Measurements from ENCODE around the gene RGS3. TPM values are rescaled to one million over a fixed set of nuclear protein-coding genes. Genes with fewer than 3 reads are reported as not detected.

Gene RGS3
- total and polyA plus RNA-seq, 2 of the 13 experiments (the other 11 are each of a cell fraction or from before 2014, with no cell fraction given): 17.1 to 28.8 TPM

GRCh38 chr9:113519426-113520108, 56.0 kb downstream of the RGS3 start (continued):
- no peak for TF ChIP-seq ZNF704 (CRISPR knock-in tag; IDR thresholded peaks at IDR 0.05; ENCODE audit: borderline replicate concordance)
- TF ChIP-seq ZNF749 (CRISPR knock-in tag; IDR thresholded peaks at IDR 0.05; ENCODE audit: borderline replicate concordance): no peak
- TF ChIP-seq GRHL1 (CRISPR knock-in tag; conservative IDR thresholded peaks at IDR 0.05): no peak
- TF ChIP-seq ZNF24 (IDR thresholded peaks at IDR 0.05): no peak
- no peak for TF ChIP-seq RAD21 (CRISPR knock-in tag; IDR thresholded peaks at IDR 0.05)
- no peak for TF ChIP-seq ZNF550 (CRISPR knock-in tag; IDR thresholded peaks at IDR 0.05; ENCODE audit: borderline replicate concordance)
- TF ChIP-seq PAX8 (CRISPR knock-in tag; IDR thresholded peaks at IDR 0.05; ENCODE audit: borderline replicate concordance): no peak
- TF ChIP-seq SAP130 (CRISPR knock-in tag; IDR thresholded peaks at IDR 0.05; ENCODE audit: low read depth): peak; percentile 53
- no peak for TF ChIP-seq ZNF235 (CRISPR knock-in tag; IDR thresholded peaks at IDR 0.05; ENCODE audit: borderline replicate concordance)
- TF ChIP-seq TOE1 (CRISPR knock-in tag; IDR thresholded peaks at IDR 0.05): no peak
- no peak for TF ChIP-seq KDM5A (IDR thresholded peaks at IDR 0.05; ENCODE audit: borderline replicate concordance, low read length)
- no peak for TF ChIP-seq KDM4B (CRISPR knock-in tag; IDR thresholded peaks at IDR 0.05)
- TF ChIP-seq FOSL2 (CRISPR knock-in tag; IDR thresholded peaks at IDR 0.05): peak; percentile 77
- no peak for TF ChIP-seq TBP (CRISPR knock-in tag; IDR thresholded peaks at IDR 0.05)
- no peak for TF ChIP-seq ZNF512B (CRISPR knock-in tag; IDR thresholded peaks at IDR 0.05; ENCODE audit: borderline replicate concordance)
- no peak for TF ChIP-seq MED13 (CRISPR knock-in tag; IDR thresholded peaks at IDR 0.05)
- TF ChIP-seq ZNF510 (CRISPR knock-in tag; IDR thresholded peaks at IDR 0.05; ENCODE audit: low read depth): no peak
- 0 out of 2 replicates have a peak, but pooled peaks have one; percentile 27 for TF ChIP-seq ZGPAT (CRISPR knock-in tag; IDR thresholded peaks at IDR 0.05)
- no peak for TF ChIP-seq ZNF597 (CRISPR knock-in tag; IDR thresholded peaks at IDR 0.05)
- TF ChIP-seq EHMT2 (IDR thresholded peaks at IDR 0.05; ENCODE audit: borderline replicate concordance, low read depth, low read length): no peak
